ENCODE results near the gene ZNF385A.

DNA sequence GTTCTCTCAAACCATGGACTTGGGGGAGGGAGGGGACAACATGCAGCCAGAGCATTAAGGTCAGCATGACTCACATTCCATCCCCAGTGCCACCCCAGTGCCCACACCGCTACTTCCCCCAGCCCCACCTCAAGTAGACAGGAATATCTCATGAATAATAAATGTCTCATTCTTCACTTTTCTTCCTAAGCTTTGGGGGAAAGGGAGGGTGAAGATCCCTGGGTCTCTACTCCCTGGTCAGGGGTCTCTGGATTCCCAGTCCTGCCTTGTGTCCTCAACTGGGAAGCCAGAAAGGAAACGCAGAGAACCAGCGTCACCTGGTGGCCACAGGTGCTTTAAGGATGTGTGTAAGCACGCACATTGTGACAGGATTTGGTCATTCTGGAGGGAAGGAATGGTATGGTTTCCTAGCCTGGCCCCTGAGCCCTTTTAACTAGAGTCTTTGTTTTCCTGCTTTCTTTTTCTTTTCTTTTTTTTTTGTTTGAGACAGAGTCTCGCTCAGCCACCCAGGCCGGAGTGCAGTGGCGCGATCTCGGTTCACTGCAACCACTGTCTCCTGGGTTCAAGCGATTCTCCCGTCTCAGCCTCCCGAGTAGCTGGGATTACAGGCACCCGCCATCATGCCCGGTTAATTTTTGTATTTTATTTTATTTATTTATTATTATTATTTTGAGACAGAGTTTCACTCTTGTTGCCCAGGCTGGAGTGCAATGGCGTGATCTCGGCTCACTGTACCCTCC is 23.6 kb downstream of the ZNF385A start:
- TF ChIP-seq, protein P1, sequence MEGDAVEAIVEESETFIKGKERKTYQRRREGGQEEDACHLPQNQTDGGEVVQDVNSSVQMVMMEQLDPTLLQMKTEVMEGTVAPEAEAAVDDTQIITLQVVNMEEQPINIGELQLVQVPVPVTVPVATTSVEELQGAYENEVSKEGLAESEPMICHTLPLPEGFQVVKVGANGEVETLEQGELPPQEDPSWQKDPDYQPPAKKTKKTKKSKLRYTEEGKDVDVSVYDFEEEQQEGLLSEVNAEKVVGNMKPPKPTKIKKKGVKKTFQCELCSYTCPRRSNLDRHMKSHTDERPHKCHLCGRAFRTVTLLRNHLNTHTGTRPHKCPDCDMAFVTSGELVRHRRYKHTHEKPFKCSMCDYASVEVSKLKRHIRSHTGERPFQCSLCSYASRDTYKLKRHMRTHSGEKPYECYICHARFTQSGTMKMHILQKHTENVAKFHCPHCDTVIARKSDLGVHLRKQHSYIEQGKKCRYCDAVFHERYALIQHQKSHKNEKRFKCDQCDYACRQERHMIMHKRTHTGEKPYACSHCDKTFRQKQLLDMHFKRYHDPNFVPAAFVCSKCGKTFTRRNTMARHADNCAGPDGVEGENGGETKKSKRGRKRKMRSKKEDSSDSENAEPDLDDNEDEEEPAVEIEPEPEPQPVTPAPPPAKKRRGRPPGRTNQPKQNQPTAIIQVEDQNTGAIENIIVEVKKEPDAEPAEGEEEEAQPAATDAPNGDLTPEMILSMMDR (IDR thresholded peaks at IDR 0.05; ENCODE audit: low read depth, low read length, poor library complexity, severe bottlenecking): peak; percentile 91
- TF ChIP-seq EZH2phosphoT487 (IDR thresholded peaks at IDR 0.05; ENCODE audit: borderline replicate concordance, low read length): no peak

Measured in DOHH2 (cell line).